DOHH2 (cell line): Measurements from ENCODE around the gene MKS1.

ENCODE experiments used
- CTCF ChIP-seq: fragments of 200-600 bp; sonication (generic); IDR thresholded peaks from one replicate; pipeline ENCODE4 v1.5.1; 2014; ENCODE audit warnings: antibody characterized with exemption, mild to moderate bottlenecking, low read depth, low read length; ENCODE audit not compliant: poor library complexity, severe bottlenecking
- EZH2phosphoT487 ChIP-seq: fragments of 200-600 bp; sonication (generic); IDR thresholded peaks from 2 replicates; pipeline ENCODE4 v1.6.1; 2017; ENCODE audit warnings: borderline replicate concordance, mild to moderate bottlenecking, antibody characterized with exemption, low read length, moderate library complexity, mixed read lengths

- no peak for TF ChIP-seq CTCF
- no peak for TF ChIP-seq EZH2phosphoT487
Measured at GRCh38 chr17:58219789-58220183, 731 bp upstream of the MKS1 start.
